B cell (primary cell): Measurements from ENCODE around the gene DDRGK1. TPM values are rescaled to one million over a fixed set of nuclear protein-coding genes. Genes with fewer than 3 reads are reported as not detected.

Experiments used
- ATAC-seq: fragments of 200-7000 bp; cut with Tn5 transposase; one replicate; pipeline ENCODE4 v1.10.0; 2021; ENCODE audit warnings: low read depth, mild to moderate bottlenecking, moderate number of reproducible peaks, moderate library complexity
- CTCF ChIA-PET: fragments of 350-600 bp; sonication (Branson Sonifier 250); formaldehyde crosslinking; loops from one replicate; lab custom pipeline; 2021; ENCODE audit warnings: antibody characterized with exemption, inconsistent platforms; lab: Charles Lee
- POLR2A ChIA-PET: fragments of 350-600 bp; sonication (Branson Sonifier 250); formaldehyde crosslinking; loops from one replicate; lab custom pipeline; 2021; ENCODE audit warnings: antibody characterized with exemption; lab: Charles Lee
- DNase-seq: peaks from one replicate; pipeline ENCODE4 v3.0.0; 2013
- H2AFZ ChIP-seq: 2 replicates; pipeline ENCODE4 v1.6.1; 2012; ENCODE audit warnings: mild to moderate bottlenecking, low read depth, low read length; ENCODE audit not compliant: insufficient read depth, poor library complexity, severe bottlenecking
- H3K27ac ChIP-seq, 2 donors: 1 replicate in 1 of 2; 2 replicates in 1 of 2; pipeline ENCODE4 v1.5.1; 2012 to 2013; ENCODE audit warnings: low read length in 2 of 2, mild to moderate bottlenecking in 2 of 2, moderate library complexity in 1 of 2
- H3K27me3 ChIP-seq, 4 experiments: fragments of 200-600 bp in 1 of 4; sonication (generic) in 1 of 4; replicated peaks in 1 of 4; 1 replicate in 2 of 4; 2 replicates in 2 of 4; pipeline versions ENCODE4 v1.6.1 to v1.7.0; 2013 to 2016; ENCODE audit warnings: low read length in 3 of 4, mild to moderate bottlenecking in 2 of 4, mixed read lengths in 1 of 4, moderate library complexity in 1 of 4; ENCODE audit not compliant: insufficient read depth in 4 of 4, control insufficient read depth in 3 of 4; ENCODE audit errors: control extremely low read depth in 1 of 4
- H3K36me3 ChIP-seq, 2 experiments: replicated peaks in 1 of 2; 1 replicate in 1 of 2; 2 replicates in 1 of 2; pipeline versions ENCODE4 v1.6.1 to v1.7.1; 2013; ENCODE audit warnings: low read length in 1 of 2; ENCODE audit not compliant: insufficient read depth in 2 of 2, control insufficient read depth in 1 of 2; ENCODE audit errors: control extremely low read depth in 1 of 2, extremely low read depth in 1 of 2
- H3K4me1 ChIP-seq, 2 donors: fragments of 200-600 bp in 1 of 2; sonication (generic) in 1 of 2; 1 replicate in 1 of 2; 2 replicates in 1 of 2; pipeline versions ENCODE4 v1.5.1 to v1.6.1; 2013 to 2017; ENCODE audit warnings: low read length in 2 of 2; ENCODE audit not compliant: control insufficient read depth in 2 of 2, insufficient read depth in 2 of 2
- H3K4me2 ChIP-seq: replicated peaks from 2 replicates; pipeline ENCODE3; 2012; ENCODE audit warnings: mild to moderate bottlenecking, low read depth, low read length; ENCODE audit not compliant: poor library complexity, severe bottlenecking
- H3K4me3 ChIP-seq, 5 experiments: fragments of 200-600 bp in 1 of 5; sonication (generic) in 1 of 5; 1 replicate in 3 of 5; 2 replicates in 2 of 5; pipeline versions ENCODE4 v1.5.1 to v1.7.0; 2011 to 2016; ENCODE audit warnings: low read length in 4 of 5, mild to moderate bottlenecking in 4 of 5, low read depth in 2 of 5, control low read depth in 1 of 5, moderate library complexity in 1 of 5; ENCODE audit not compliant: insufficient read depth in 1 of 5; ENCODE audit errors: control extremely low read depth in 1 of 5, extremely low read depth in 1 of 5
- H3K79me2 ChIP-seq: fragments of 200-600 bp; sonication (generic); one replicate; pipeline ENCODE4 v1.6.0; 2016; ENCODE audit warnings: low read length; ENCODE audit not compliant: control insufficient read depth, insufficient read depth
- H3K9ac ChIP-seq: fragments of 200-600 bp; sonication (generic); 2 replicates; pipeline ENCODE4 v1.6.1; 2017; ENCODE audit warnings: mild to moderate bottlenecking, low read length, moderate library complexity
- H3K9me3 ChIP-seq, 3 donors: one replicate each; pipeline versions ENCODE4 v1.6.1 to v1.7.1; 2013; ENCODE audit warnings: low read length in 2 of 3; ENCODE audit not compliant: control insufficient read depth in 2 of 3, insufficient read depth in 1 of 3; ENCODE audit errors: control extremely low read depth in 1 of 3
- H4K20me1 ChIP-seq: 2 replicates; pipeline ENCODE4 v1.6.0; 2012; ENCODE audit warnings: mild to moderate bottlenecking, low read length; ENCODE audit not compliant: insufficient read depth, control insufficient read depth, poor library complexity, severe bottlenecking
- H3K27ac Mint-ChIP-seq: one replicate; pipeline ENCODE4 v1.8.0; 2021; ENCODE audit warnings: mixed read lengths
- H3K27me3 Mint-ChIP-seq: one replicate; pipeline ENCODE4 v1.8.0; 2021; ENCODE audit warnings: mixed read lengths
- H3K4me1 Mint-ChIP-seq: one replicate; pipeline ENCODE4 v1.8.0; 2021; ENCODE audit warnings: mixed read lengths
- H3K4me3 Mint-ChIP-seq: one replicate; pipeline ENCODE4 v1.8.0; 2021; ENCODE audit warnings: mixed read lengths
- H3K9me3 Mint-ChIP-seq: one replicate; pipeline ENCODE4 v1.8.0; 2022; ENCODE audit warnings: mixed read lengths; ENCODE audit not compliant: insufficient read depth
- EZH2 ChIP-seq: IDR thresholded peaks from 2 replicates; pipeline ENCODE4 v1.6.1; 2012; ENCODE audit warnings: borderline replicate concordance, low read depth, mild to moderate bottlenecking, moderate library complexity, low read length; ENCODE audit not compliant: insufficient read depth, poor library complexity, severe bottlenecking
- WGBS: methylation state at CpG from one replicate; pipeline ENCODE4 v1.1.5; 2013; ENCODE audit warnings: missing lambda C conversion rate; ENCODE audit not compliant: insufficient coverage; 5-methylcytosine and 5-hydroxymethylcytosine counted together
- intact Hi-C: fragments of 100-400 bp; cut with micrococcal nuclease; formaldehyde crosslinking; loops from one replicate; pipeline ENCODE4 v1.10.0; 2022
- polyA plus RNA-seq: library from polyadenylated mRNA; depleted of rRNA; stranded (reverse); fragments of >200 nt; gene quantifications from 2 replicates; pipeline ENCODE4 v1.2.3, GENCODE V29; 2012
- total RNA-seq, 2 donors: library from RNA; stranded (reverse); fragments of 120-200 nt in 1 of 2; gene quantifications; 1 replicate in 1 of 2; 2 replicates in 1 of 2; pipeline versions ENCODE4 v1.2.3 to v1.2.4, GENCODE V29; 2013 to 2022
- TF ChIP-seq, protein P1 (sequence below): fragments of 200-600 bp; IDR thresholded peaks from one replicate; pipeline ENCODE4 v1.8.0; 2022; ENCODE audit warnings: antibody characterized with exemption, mild to moderate bottlenecking

The DDRGK1 gene
- total and polyA plus RNA-seq, 2 donors (not counting 1 experiment from before 2014, with no cell fraction given), result 35.6 to 51.9 TPM

DNA sequence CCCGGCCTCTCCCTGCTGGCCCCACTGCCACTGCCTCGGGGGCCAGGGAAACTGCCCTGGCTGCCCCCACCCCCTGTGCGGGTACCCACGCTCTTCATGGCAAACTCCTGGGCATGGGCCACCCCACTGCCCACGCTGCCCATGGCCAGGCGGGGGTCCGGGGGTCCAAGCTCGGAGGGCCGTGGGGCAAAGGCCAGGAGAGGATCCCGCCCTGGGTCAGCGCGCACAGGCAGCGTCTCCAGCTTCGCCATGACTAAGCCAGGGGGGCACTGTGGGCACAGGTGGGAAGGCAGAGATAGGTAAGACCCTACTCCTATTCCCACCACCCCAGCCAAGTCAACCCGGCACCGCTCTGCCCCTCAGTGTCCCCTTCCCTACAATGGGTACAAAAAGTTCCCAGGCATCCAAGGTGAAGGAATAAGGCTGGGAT is 37.6 kb downstream of the DDRGK1 start:
- no peak overlapping the region for H3K4me3 Mint-ChIP-seq
- CTCF ChIA-PET, result no interaction called here
- H3K79me2 ChIP-seq, result no peaks in the 10 kb centered on the region
- peaks cover 34% of the 10 kb centered on the region for H3K27me3 Mint-ChIP-seq
- no peak overlapping the region for H3K27ac Mint-ChIP-seq
- peaks cover 10 to 15% of the 10 kb centered on the region in 2 donors for H3K4me1 ChIP-seq
- no peaks in the 10 kb centered on the region for H4K20me1 ChIP-seq
- WGBS, result 92% methylated on average over 10 of the region's 16 CpGs
- H3K4me1 Mint-ChIP-seq, result peaks cover 4% of the 10 kb centered on the region
- H3K27ac ChIP-seq, result no peak overlapping the region
- H3K9ac ChIP-seq, result no peak overlapping the region
- no peak overlapping the region for H3K4me2 ChIP-seq
- intact Hi-C loops, result no loop called here
- no peaks in the 10 kb centered on the region for H3K36me3 ChIP-seq
- DNase-seq (no peak), ATAC-seq (no peak)
- H3K9me3 Mint-ChIP-seq, result no peaks in the 10 kb centered on the region
- POLR2A ChIA-PET, result no interaction called here
- peaks cover 0 to 4% (median 0%) of the 10 kb centered on the region in 3 donors for H3K9me3 ChIP-seq
- H3K4me3 ChIP-seq, result no peak overlapping the region
- peaks cover 0 to 57% (median 19%) of the 10 kb centered on the region in 4 experiments for H3K27me3 ChIP-seq
- no peak overlapping the region for H2AFZ ChIP-seq
- no peak for TF ChIP-seq EZH2
- TF ChIP-seq, protein P1, sequence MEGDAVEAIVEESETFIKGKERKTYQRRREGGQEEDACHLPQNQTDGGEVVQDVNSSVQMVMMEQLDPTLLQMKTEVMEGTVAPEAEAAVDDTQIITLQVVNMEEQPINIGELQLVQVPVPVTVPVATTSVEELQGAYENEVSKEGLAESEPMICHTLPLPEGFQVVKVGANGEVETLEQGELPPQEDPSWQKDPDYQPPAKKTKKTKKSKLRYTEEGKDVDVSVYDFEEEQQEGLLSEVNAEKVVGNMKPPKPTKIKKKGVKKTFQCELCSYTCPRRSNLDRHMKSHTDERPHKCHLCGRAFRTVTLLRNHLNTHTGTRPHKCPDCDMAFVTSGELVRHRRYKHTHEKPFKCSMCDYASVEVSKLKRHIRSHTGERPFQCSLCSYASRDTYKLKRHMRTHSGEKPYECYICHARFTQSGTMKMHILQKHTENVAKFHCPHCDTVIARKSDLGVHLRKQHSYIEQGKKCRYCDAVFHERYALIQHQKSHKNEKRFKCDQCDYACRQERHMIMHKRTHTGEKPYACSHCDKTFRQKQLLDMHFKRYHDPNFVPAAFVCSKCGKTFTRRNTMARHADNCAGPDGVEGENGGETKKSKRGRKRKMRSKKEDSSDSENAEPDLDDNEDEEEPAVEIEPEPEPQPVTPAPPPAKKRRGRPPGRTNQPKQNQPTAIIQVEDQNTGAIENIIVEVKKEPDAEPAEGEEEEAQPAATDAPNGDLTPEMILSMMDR, result no peak

DNA sequence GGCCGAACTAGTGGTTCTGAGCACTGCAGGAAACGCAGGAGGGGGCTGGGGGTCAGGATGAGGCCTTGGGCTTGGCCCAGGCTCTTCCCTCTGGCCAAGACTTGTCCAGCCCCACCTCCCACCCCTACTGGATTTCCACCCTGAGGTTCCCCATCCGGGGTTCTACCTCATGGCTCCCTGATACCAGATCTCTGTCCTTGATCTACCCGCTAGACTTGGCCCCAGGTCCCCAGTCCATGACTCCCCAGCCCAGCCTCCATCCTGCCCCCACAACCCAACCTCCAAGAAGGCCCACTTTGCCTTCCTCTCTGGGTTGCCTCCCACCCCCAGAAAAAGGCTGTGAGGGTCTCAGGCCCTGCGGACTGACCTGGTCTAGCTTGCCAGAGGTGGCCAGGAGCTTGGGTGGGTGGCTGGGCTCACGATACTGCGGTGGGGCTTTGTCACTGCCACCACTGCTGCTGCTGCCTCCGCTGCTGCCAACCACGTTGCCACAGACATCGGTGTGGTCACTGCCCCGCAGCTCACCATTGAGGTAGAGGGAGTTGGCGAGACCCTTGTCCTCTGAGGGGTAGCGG is 38.1 kb downstream of the DDRGK1 start:
- Histone ChIP-seq H3K9me3 (peaks cover 0 to 4% (median 0%) of the 10 kb centered on the region in 3 donors), H3K79me2 (no peaks in the 10 kb centered on the region), H4K20me1 (no peaks in the 10 kb centered on the region), H3K36me3 (no peaks in the 10 kb centered on the region), H3K4me1 (peaks cover 10 to 15% of the 10 kb centered on the region in 2 donors), H3K4me3 (no peak overlapping the region), H3K9ac (no peak overlapping the region), H3K4me2 (no peak overlapping the region), H3K27ac (no peak overlapping the region), H2AFZ (no peak overlapping the region), H3K27me3 (peaks cover 0 to 52% (median 18%) of the 10 kb centered on the region in 4 experiments)
- H3K9me3 Mint-ChIP-seq, result no peaks in the 10 kb centered on the region
- H3K27me3 Mint-ChIP-seq, result peaks cover 34% of the 10 kb centered on the region
- peaks cover 4% of the 10 kb centered on the region for H3K4me1 Mint-ChIP-seq
- DNase-seq, result peak; percentile 36
- no peak overlapping the region for H3K27ac Mint-ChIP-seq
- intact Hi-C loops, result no loop called here
- WGBS, result 90% methylated on average over 13 of the region's 13 CpGs
- no peak for ATAC-seq
- POLR2A ChIA-PET, result no interaction called here
- no peak overlapping the region for H3K4me3 Mint-ChIP-seq
- TF ChIP-seq, protein P1, result no peak
- TF ChIP-seq EZH2, result no peak
- CTCF ChIA-PET, result no interaction called here
